Frontal cortex (tissue), 4 donors: ENCODE data around the gene MRPS24. TPM values are rescaled to one million over a fixed set of nuclear protein-coding genes. Genes with fewer than 3 reads are reported as not detected.
"Not testable (repeated sequence)": the region's sequence is repeated elsewhere in the genome, so short reads cannot be mapped to it uniquely, and the experiment has no call there.

Source experiments
- DNase-seq, 2 donors: peaks; one replicate each; pipeline ENCODE4 v3.0.0; 2012; ENCODE audit warnings: low spot score in 2 of 2
- FAIRE-seq: peaks from 2 replicates; lab custom pipeline; 2012; peaks lifted over from hg19 to GRCh38; lab: Jason Lieb, UNC
- total RNA-seq: library from RNA; depleted of rRNA; stranded (reverse); fragments of >200 nt; gene quantifications from one replicate; pipeline ENCODE4 v1.2.3, GENCODE V29; 2014
- donor health status: control.
- donor health status: control.
- donor health status: control.

MRPS24 gene
- 25.3 TPM for total RNA-seq

- FAIRE-seq (no peak), DNase-seq (peak; percentile 95 to 96)
Measured at GRCh38 chr7:43869006-43869866, at the start of gene MRPS24. MRPS24 (minus strand) TSS chr7:43869517; CDS start chr7:43869495, 22 bp downstream.

- DNase-seq (no peak), FAIRE-seq (no peak)
Measured at GRCh38 chr7:43915907-43916306, 46.6 kb upstream of the MRPS24 start.

GRCh38 chr7:43914795-43915194 is 45.5 kb upstream of the MRPS24 start:
- DNase-seq (no peak), FAIRE-seq (no peak)

- peak; percentile 79 to 81 for DNase-seq
- FAIRE-seq, result no peak
Measured at GRCh38 chr7:43906331-43907010, 37.2 kb upstream of the MRPS24 start, which contains the start of gene URGCP. URGCP (minus strand) TSS chr7:43906596; CDS start chr7:43906575, 21 bp downstream.

GRCh38 chr7:43905956-43906330 is 36.6 kb upstream of the MRPS24 start:
- DNase-seq, result peak in 1 of 2 donors; percentile 57
- no peak for FAIRE-seq

GRCh38 chr7:43905209-43905946 is 36.1 kb upstream of the MRPS24 start:
- FAIRE-seq (no peak), DNase-seq (peak in 1 of 2 donors; percentile 24)

- DNase-seq (no peak), FAIRE-seq (no peak)
Measured at GRCh38 chr7:43904533-43905208, 35.4 kb upstream of the MRPS24 start.

GRCh38 chr7:43902542-43903054 is 33.3 kb upstream of the MRPS24 start:
- DNase-seq (no peak), FAIRE-seq (no peak)

- not testable (repeated sequence) for FAIRE-seq, DNase-seq
Measured at GRCh38 chr7:43898571-43898970, 29.3 kb upstream of the MRPS24 start.

GRCh38 chr7:43895847-43896415 is 26.6 kb upstream of the MRPS24 start:
- FAIRE-seq (no peak), DNase-seq (no peak)

GRCh38 chr7:43891069-43891955 is 22.0 kb upstream of the MRPS24 start:
- no peak for FAIRE-seq

GRCh38 chr7:43890468-43890867 is 21.2 kb upstream of the MRPS24 start:
- DNase-seq (no peak), FAIRE-seq (no peak)

More at GRCh38 chr7:43891069-43891955, 22.0 kb upstream of the MRPS24 start:
- no peak for DNase-seq

- no peak for DNase-seq
Measured at GRCh38 chr7:43888993-43889945, 20.0 kb upstream of the MRPS24 start.

GRCh38 chr7:43884617-43885016 is 15.3 kb upstream of the MRPS24 start:
- DNase-seq (no peak), FAIRE-seq (no peak)

More at GRCh38 chr7:43888993-43889945, 20.0 kb upstream of the MRPS24 start:
- no peak for FAIRE-seq

- no peak for DNase-seq
- no peak for FAIRE-seq
Measured at GRCh38 chr7:43884209-43884608, 14.9 kb upstream of the MRPS24 start.

GRCh38 chr7:43880596-43880995 is 11.3 kb upstream of the MRPS24 start:
- FAIRE-seq (no peak), DNase-seq (no peak)

- no peak for DNase-seq
Measured at GRCh38 chr7:43879477-43879876, 10.2 kb upstream of the MRPS24 start.

More at GRCh38 chr7:43879477-43879876, 10.2 kb upstream of the MRPS24 start:
- FAIRE-seq, result no peak
